BE2C (cell line): ENCODE measurements around the gene ARVCF.

Experiments
- DNase-seq: peaks from one replicate; pipeline ENCODE4 v3.0.0-alpha.2; 2020
- H3K27me3 ChIP-seq: fragments of 250-450 bp; sonication (Bioruptor Pico); 2 replicates; pipeline ENCODE4 v1.5.1; 2020; ENCODE audit warnings: mild to moderate bottlenecking
- H3K36me3 ChIP-seq: fragments of 250-450 bp; sonication (Bioruptor Pico); 2 replicates; pipeline ENCODE4 v1.5.1; 2020; ENCODE audit warnings: mild to moderate bottlenecking
- H3K4me1 ChIP-seq: fragments of 250-450 bp; sonication (Bioruptor Pico); 2 replicates; pipeline ENCODE4 v1.5.1; 2020
- H3K4me3 ChIP-seq: 2 replicates; pipeline ENCODE4 v1.5.1; 2011; ENCODE audit warnings: low read depth, low read length
- H3K9me3 ChIP-seq: fragments of 250-450 bp; sonication (Bioruptor Pico); 2 replicates; pipeline ENCODE4 v1.5.1; 2020
- CTCF ChIP-seq: IDR thresholded peaks from 2 replicates; pipeline ENCODE4 v1.5.1; 2012; ENCODE audit warnings: mild to moderate bottlenecking, low read depth, low read length

ARVCF gene

DNA sequence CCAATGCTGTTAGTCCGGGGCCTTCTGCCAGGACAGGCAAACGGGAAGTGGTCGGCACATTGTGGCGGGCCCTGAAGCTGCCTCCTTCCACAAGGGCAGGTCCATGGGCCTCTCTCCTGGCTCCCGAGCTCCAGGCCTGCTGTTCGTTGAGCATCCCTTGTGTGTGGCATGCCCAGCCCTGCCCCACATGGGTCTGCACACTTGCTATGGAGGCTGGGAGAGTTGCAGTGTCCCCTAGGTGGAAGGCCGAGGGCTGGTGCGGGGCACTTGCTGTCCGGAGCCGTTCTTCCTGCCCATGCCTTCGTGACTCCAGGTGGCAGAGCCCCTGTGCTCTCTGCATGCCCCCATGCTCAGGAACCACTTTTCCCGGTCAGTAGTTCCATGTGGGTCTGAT, 37.4 kb upstream of the ARVCF start:
- Histone ChIP-seq H3K4me3 (no peak overlapping the region), H3K9me3 (no peaks in the 10 kb centered on the region), H3K4me1 (no peaks in the 10 kb centered on the region), H3K27me3 (no peaks in the 10 kb centered on the region), H3K36me3 (no peaks in the 10 kb centered on the region; the same call in 1 of the 2 replicates)
- no peak for DNase-seq
- TF ChIP-seq CTCF, result no peak

GRCh38 chr22:20053407-20054033, 36.9 kb upstream of the ARVCF start:
- no peak for TF ChIP-seq CTCF
- H3K4me1 ChIP-seq, result no peaks in the 10 kb centered on the region
- no peaks in the 10 kb centered on the region for H3K27me3 ChIP-seq
- no peaks in the 10 kb centered on the region; the same call in 1 of the 2 replicates for H3K36me3 ChIP-seq
- H3K4me3 ChIP-seq, result no peak overlapping the region
- H3K9me3 ChIP-seq, result no peaks in the 10 kb centered on the region
- no peak for DNase-seq

DNA sequence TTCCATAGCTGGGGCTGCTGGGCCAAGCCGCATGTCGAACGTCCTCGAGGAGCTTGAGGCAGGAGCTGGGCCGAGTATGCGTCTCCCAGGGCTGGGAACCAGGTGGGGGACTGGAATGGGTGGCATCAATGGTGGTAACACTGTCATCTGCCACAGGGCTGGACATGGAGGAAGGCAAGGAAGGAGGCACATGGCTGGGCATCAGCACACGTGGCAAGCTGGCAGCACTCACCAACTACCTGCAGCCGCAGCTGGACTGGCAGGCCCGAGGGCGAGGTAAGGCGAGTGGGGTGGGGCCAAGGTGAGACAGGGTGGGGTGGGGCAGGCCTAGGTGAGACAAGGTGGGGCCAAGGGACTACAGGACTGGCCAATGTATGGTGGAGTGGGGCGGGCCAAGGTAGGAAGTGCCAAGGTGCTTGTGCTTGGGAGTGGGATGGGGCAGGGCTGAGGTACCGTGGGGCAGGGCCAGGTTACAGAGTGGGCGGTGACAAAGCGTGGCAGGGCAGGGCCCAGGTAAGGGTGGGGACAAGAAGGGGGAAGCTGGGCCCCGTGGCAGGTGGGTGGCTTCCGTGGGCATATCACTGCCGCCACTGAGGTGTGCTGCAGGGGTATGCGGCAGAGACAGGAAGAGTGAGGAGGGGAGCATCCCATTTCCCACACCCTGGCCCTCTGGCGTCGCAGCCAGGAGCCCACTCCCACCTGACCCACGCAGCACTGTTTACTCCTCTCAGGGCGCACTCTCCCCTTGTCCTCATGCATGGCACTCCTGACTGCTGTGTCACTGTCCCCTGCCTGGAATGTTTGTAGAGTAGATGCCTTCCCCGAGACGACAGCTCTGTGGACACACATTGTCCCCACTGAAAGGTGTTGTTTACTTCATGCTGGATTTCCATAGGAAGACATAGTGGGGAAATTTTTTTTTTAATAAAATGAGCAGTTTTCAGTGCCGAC, 36.0 kb upstream of the ARVCF start:
- no peak for TF ChIP-seq CTCF
- H3K27me3 ChIP-seq, result no peaks in the 10 kb centered on the region
- DNase-seq, result no peak
- no peaks in the 10 kb centered on the region for H3K4me1 ChIP-seq
- H3K4me3 ChIP-seq, result no peak overlapping the region
- H3K36me3 ChIP-seq, result no peaks in the 10 kb centered on the region; the same call in 1 of the 2 replicates
- H3K9me3 ChIP-seq, result no peaks in the 10 kb centered on the region; the same call in 1 of the 2 replicates

GRCh38 chr22:20051927-20052308, 35.3 kb upstream of the ARVCF start:
- DNase-seq, result no peak
- Histone ChIP-seq H3K4me1 (no peaks in the 10 kb centered on the region), H3K9me3 (no peaks in the 10 kb centered on the region; the same call in 1 of the 2 replicates), H3K4me3 (no peak overlapping the region), H3K27me3 (no peaks in the 10 kb centered on the region), H3K36me3 (no peaks in the 10 kb centered on the region)
- no peak for TF ChIP-seq CTCF

DNA sequence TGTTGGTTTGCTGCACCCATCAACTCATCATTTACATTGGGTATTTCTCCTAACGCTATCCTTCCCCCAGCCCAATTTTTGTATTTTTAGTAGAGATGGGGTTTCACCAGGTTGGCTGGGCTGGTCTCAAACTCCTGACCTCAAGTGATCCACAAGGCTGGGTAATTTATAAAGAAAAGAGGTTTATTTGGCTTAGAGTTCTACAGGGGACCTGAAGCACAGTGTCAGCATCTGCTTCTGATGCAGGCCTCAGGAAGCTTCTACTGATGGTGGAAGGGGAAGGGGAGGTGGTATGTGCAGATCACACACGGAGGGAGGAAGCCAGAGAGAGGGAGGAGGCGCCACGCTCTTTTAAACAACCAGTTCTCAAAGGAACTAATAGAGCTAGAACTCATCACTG, 30.1 kb upstream of the ARVCF start:
- no peaks in the 10 kb centered on the region for H3K36me3 ChIP-seq
- no peaks in the 10 kb centered on the region for H3K4me1 ChIP-seq
- no peak overlapping the region for H3K4me3 ChIP-seq
- no peak for TF ChIP-seq CTCF
- DNase-seq, result no peak
- no peaks in the 10 kb centered on the region; the same call in 1 of the 2 replicates for H3K9me3 ChIP-seq
- no peaks in the 10 kb centered on the region for H3K27me3 ChIP-seq
